GM10248 (cell line): ENCODE results near the gene SLC25A12.

Experiments
- CTCF ChIA-PET: fragments of 300-600 bp; sonication (Branson Sonifier 250); formaldehyde crosslinking; extraction: SDS; loops from one replicate; lab custom pipeline; 2021; ENCODE audit warnings: antibody characterized with exemption; lab: Yijun Ruan, JAX
- POLR2A ChIA-PET: fragments of 350-650 bp; sonication (Branson Sonifier 250); formaldehyde crosslinking; extraction: SDS; loops from one replicate; lab custom pipeline; 2020; ENCODE audit warnings: antibody characterized with exemption; lab: Yijun Ruan, JAX
- DNase-seq: peaks from one replicate; pipeline ENCODE4 v3.0.0; 2012; ENCODE audit errors: extremely low spot score
- TF ChIP-seq, protein P1 (sequence below): IDR thresholded peaks from 2 replicates; pipeline ENCODE4 v1.5.1; 2012; ENCODE audit warnings: mild to moderate bottlenecking, low read depth; ENCODE audit errors: extremely low read depth, missing control alignments, control extremely low read depth

SLC25A12 gene

DNA sequence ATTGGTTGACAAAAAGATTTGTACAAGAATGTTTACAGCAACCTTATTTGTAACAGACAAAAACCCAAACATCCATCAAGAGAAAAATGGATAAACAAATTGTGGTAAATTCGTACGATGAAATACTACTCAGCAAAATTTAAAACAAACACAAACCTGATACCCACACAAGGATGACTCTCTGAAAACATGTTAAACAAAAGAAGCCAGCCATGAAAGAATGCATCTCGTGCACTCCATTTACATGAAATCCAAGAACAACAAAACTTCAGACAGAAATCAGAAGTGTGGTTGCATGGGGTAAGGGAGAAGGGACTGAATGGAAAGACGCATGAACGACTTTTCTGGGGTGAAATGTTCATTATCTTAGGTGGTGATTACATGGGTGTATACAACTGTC is 93.4 kb downstream of the SLC25A12 start:
- no peak for DNase-seq
- TF ChIP-seq, protein P1, sequence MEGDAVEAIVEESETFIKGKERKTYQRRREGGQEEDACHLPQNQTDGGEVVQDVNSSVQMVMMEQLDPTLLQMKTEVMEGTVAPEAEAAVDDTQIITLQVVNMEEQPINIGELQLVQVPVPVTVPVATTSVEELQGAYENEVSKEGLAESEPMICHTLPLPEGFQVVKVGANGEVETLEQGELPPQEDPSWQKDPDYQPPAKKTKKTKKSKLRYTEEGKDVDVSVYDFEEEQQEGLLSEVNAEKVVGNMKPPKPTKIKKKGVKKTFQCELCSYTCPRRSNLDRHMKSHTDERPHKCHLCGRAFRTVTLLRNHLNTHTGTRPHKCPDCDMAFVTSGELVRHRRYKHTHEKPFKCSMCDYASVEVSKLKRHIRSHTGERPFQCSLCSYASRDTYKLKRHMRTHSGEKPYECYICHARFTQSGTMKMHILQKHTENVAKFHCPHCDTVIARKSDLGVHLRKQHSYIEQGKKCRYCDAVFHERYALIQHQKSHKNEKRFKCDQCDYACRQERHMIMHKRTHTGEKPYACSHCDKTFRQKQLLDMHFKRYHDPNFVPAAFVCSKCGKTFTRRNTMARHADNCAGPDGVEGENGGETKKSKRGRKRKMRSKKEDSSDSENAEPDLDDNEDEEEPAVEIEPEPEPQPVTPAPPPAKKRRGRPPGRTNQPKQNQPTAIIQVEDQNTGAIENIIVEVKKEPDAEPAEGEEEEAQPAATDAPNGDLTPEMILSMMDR: no peak
- CTCF ChIA-PET: interaction anchor here (1.3 kb wide), 1 partner anchor 59 kb away, joined by 3 read pairs; no protein-coding TSS in a partner anchor
- POLR2A ChIA-PET: no interaction called here

DNA sequence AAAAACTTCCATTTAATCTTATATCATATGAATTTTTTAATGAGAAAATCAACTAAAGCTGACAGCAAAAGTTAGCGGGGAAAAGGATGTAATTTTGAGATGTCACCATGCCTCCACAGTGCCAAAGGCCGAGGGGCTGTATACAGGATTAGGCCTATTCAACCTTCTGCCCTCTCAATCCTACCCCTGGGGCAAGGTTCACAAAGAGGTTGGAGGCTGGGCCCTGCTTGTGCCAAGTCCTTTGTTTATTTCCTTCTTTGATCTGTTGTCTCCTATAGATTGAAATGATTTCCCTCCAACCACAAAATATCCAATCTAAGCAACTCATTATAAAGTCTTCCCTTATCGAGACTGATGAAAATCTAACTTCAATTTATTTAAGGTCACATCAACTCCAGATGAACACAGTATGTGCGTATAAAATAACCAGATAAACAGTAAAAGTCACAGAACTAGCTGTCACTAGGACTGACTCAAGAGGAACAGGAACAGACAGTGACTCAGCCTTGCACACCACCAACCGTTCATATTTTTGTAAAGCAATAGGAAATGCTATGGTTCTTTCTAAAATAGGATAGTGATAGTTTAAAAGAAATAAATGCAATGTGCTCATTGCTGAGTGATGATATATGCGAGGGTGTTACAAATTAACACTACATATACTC is 95.8 kb downstream of the SLC25A12 start:
- POLR2A ChIA-PET: no interaction called here
- TF ChIP-seq, protein P1: no peak
- DNase-seq: no peak
- CTCF ChIA-PET: interaction anchor here (0.9 kb wide), 2 partner anchors 12 to 14 kb away, joined by 3 read pairs; no protein-coding TSS in a partner anchor

GRCh38 chr2:171794918-171795317 is 99.1 kb downstream of the SLC25A12 start:
- TF ChIP-seq, protein P1: no peak
- POLR2A ChIA-PET: no interaction called here
- CTCF ChIA-PET: interaction anchor here (1.0 to 1.7 kb wide), 3 partner anchors 11 to 311 kb away, joined by 3 to 4 read pairs (median 3); no protein-coding TSS in a partner anchor
- no peak for DNase-seq

- TF ChIP-seq, protein P1: no peak
- CTCF ChIA-PET: interaction anchor here (1.4 kb wide), 1 partner anchor 10 kb away, joined by 3 read pairs; no protein-coding TSS in a partner anchor
- POLR2A ChIA-PET: no interaction called here
- DNase-seq: peak; percentile 8
Observed at GRCh38 chr2:171793691-171794678, 100.1 kb downstream of the SLC25A12 start.

- TF ChIP-seq, protein P1: no peak
- DNase-seq: no peak
- POLR2A ChIA-PET: no interaction called here
- CTCF ChIA-PET: interaction anchor here (1.4 kb wide), 1 partner anchor 20 kb away, joined by 3 read pairs; no protein-coding TSS in a partner anchor
Observed at GRCh38 chr2:171792886-171793580, 101.0 kb downstream of the SLC25A12 start.

DNA sequence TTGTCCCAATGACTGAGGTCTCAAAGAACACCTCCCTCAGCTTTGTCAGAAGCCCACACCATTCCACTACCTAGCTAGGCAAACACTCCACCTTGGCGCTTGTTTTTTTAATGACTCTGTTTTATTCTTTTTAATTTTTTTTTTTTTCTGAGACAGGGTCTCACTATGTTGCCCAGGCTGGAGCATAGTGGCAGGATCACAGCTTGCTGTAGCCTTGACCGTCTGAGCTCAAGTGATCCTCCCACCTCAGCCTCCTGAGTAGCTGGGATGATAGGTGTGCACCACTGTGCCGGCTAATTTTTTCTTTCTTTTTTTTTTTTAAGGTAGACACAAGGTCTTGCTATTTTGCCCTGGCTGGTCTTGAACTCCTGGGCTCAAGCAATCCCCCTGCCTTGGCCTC is 101.9 kb downstream of the SLC25A12 start:
- CTCF ChIA-PET: interaction anchor here (0.8 to 2.2 kb wide), 4 partner anchors 13 to 335 kb away, joined by 3 to 7 read pairs (median 4); no protein-coding TSS in a partner anchor
- no peak for DNase-seq
- POLR2A ChIA-PET: no interaction called here
- TF ChIP-seq, protein P1: no peak
